Measurements from ENCODE around the gene TMEM8B.

Gene TMEM8B

GRCh38 chr9:35856882-35857281 lies 27.9 kb downstream of the TMEM8B start:
- TF ChIP-seq GATA2 (IDR thresholded peaks at IDR 0.05; ENCODE audit: low read depth, low read length) (no peak), GATA3 (IDR thresholded peaks at IDR 0.05; ENCODE audit: low read depth, low read length) (no peak)

- TF ChIP-seq GATA2 (IDR thresholded peaks at IDR 0.05; ENCODE audit: low read depth, low read length) (no peak), GATA3 (IDR thresholded peaks at IDR 0.05; ENCODE audit: low read depth, low read length) (no peak)
Measured at GRCh38 chr9:35858458-35858857, 29.4 kb downstream of the TMEM8B start.

GRCh38 chr9:35859310-35859989 lies 30.4 kb downstream of the TMEM8B start:
- TF ChIP-seq GATA2 (IDR thresholded peaks at IDR 0.05; ENCODE audit: low read depth, low read length): no peak
- no peak for TF ChIP-seq GATA3 (IDR thresholded peaks at IDR 0.05; ENCODE audit: low read depth, low read length)

GRCh38 chr9:35859990-35860339 lies 30.9 kb downstream of the TMEM8B start:
- TF ChIP-seq GATA3 (IDR thresholded peaks at IDR 0.05; ENCODE audit: low read depth, low read length): no peak
- TF ChIP-seq GATA2 (IDR thresholded peaks at IDR 0.05; ENCODE audit: low read depth, low read length): no peak

- TF ChIP-seq GATA3 (IDR thresholded peaks at IDR 0.05; ENCODE audit: low read depth, low read length) (no peak), GATA2 (IDR thresholded peaks at IDR 0.05; ENCODE audit: low read depth, low read length) (no peak)
Measured at GRCh38 chr9:35861161-35861897, 32.3 kb downstream of the TMEM8B start.

- TF ChIP-seq GATA3 (IDR thresholded peaks at IDR 0.05; ENCODE audit: low read depth, low read length): no peak
- TF ChIP-seq GATA2 (IDR thresholded peaks at IDR 0.05; ENCODE audit: low read depth, low read length): no peak
Measured at GRCh38 chr9:35862328-35862727, 33.3 kb downstream of the TMEM8B start.

- TF ChIP-seq GATA3 (IDR thresholded peaks at IDR 0.05; ENCODE audit: low read depth, low read length) (no peak), GATA2 (IDR thresholded peaks at IDR 0.05; ENCODE audit: low read depth, low read length) (no peak)
Measured at GRCh38 chr9:35863583-35863982, 34.6 kb downstream of the TMEM8B start.

- TF ChIP-seq GATA2 (IDR thresholded peaks at IDR 0.05; ENCODE audit: low read depth, low read length) (no peak), GATA3 (IDR thresholded peaks at IDR 0.05; ENCODE audit: low read depth, low read length) (no peak)
Measured at GRCh38 chr9:35864695-35865255, 35.7 kb downstream of the TMEM8B start.

- TF ChIP-seq GATA2 (IDR thresholded peaks at IDR 0.05; ENCODE audit: low read depth, low read length) (no peak), GATA3 (IDR thresholded peaks at IDR 0.05; ENCODE audit: low read depth, low read length) (no peak)
Measured at GRCh38 chr9:35867538-35867937, 38.5 kb downstream of the TMEM8B start.

- TF ChIP-seq GATA2 (IDR thresholded peaks at IDR 0.05; ENCODE audit: low read depth, low read length): no peak
- no peak for TF ChIP-seq GATA3 (IDR thresholded peaks at IDR 0.05; ENCODE audit: low read depth, low read length)
Measured at GRCh38 chr9:35868933-35869332, 39.9 kb downstream of the TMEM8B start.

GRCh38 chr9:35869621-35870216 lies 40.7 kb downstream of the TMEM8B start:
- no peak for TF ChIP-seq GATA3 (IDR thresholded peaks at IDR 0.05; ENCODE audit: low read depth, low read length)
- no peak for TF ChIP-seq GATA2 (IDR thresholded peaks at IDR 0.05; ENCODE audit: low read depth, low read length)

- TF ChIP-seq GATA2 (IDR thresholded peaks at IDR 0.05; ENCODE audit: low read depth, low read length) (no peak), GATA3 (IDR thresholded peaks at IDR 0.05; ENCODE audit: low read depth, low read length) (no peak)
Measured at GRCh38 chr9:35870351-35870923, 41.4 kb downstream of the TMEM8B start, which contains the start of gene OR13J1. Gene OR13J1, minus strand, starts transcription at chr9:35870401. Its CDS starts 0 bp downstream, at chr9:35870401.

- TF ChIP-seq GATA2 (IDR thresholded peaks at IDR 0.05; ENCODE audit: low read depth, low read length) (no peak), GATA3 (IDR thresholded peaks at IDR 0.05; ENCODE audit: low read depth, low read length) (no peak)
Measured at GRCh38 chr9:35871545-35871944, 42.5 kb downstream of the TMEM8B start.

GRCh38 chr9:35872505-35872904 lies 43.5 kb downstream of the TMEM8B start:
- no peak for TF ChIP-seq GATA3 (IDR thresholded peaks at IDR 0.05; ENCODE audit: low read depth, low read length)
- TF ChIP-seq GATA2 (IDR thresholded peaks at IDR 0.05; ENCODE audit: low read depth, low read length): no peak
